Activated naive CD8-positive, alpha-beta T cell treated with anti-CD3 and anti-CD28 coated beads, Interleukin-2, amount 50 U/mL, for 24 hours (primary cell): ENCODE results near the gene PFKFB2.

Experiments used
- ATAC-seq: fragments of 150-1000 bp; cut with Tn5 transposase; one replicate; pipeline ENCODE4 v1.10.0; 2021
- DNase-seq: peaks from one replicate; pipeline ENCODE4 v3.0.0; 2021
- H3K27ac Mint-ChIP-seq: one replicate; pipeline ENCODE4 v1.8.0; 2021; ENCODE audit warnings: mild to moderate bottlenecking, mixed read lengths
- H3K27me3 Mint-ChIP-seq: one replicate; pipeline ENCODE4 v1.8.0; 2021; ENCODE audit warnings: mixed read lengths
- H3K36me3 Mint-ChIP-seq: one replicate; pipeline ENCODE4 v1.8.0; 2021; ENCODE audit warnings: low read depth, mixed read lengths
- H3K4me1 Mint-ChIP-seq: one replicate; pipeline ENCODE4 v1.8.0; 2021; ENCODE audit warnings: mixed read lengths
- H3K4me3 Mint-ChIP-seq: one replicate; pipeline ENCODE4 v1.8.0; 2021; ENCODE audit warnings: mild to moderate bottlenecking, moderate library complexity, mixed read lengths
- H3K9me3 Mint-ChIP-seq: one replicate; pipeline ENCODE4 v1.8.0; 2021; ENCODE audit warnings: mixed read lengths

PFKFB2 gene

GRCh38 chr1:207059881-207060280 is 6.8 kb downstream of the PFKFB2 start:
- Mint-ChIP-seq H3K36me3 (no peaks in the 10 kb centered on the region), H3K4me1 (no peaks in the 10 kb centered on the region), H3K9me3 (no peaks in the 10 kb centered on the region), H3K4me3 (no peak overlapping the region), H3K27me3 (no peaks in the 10 kb centered on the region), H3K27ac (no peak overlapping the region)
- no peak for DNase-seq
- ATAC-seq: no peak

GRCh38 chr1:207060596-207060995 is 7.5 kb downstream of the PFKFB2 start:
- H3K4me3 Mint-ChIP-seq: no peak overlapping the region
- H3K9me3 Mint-ChIP-seq: no peaks in the 10 kb centered on the region
- ATAC-seq (no peak), DNase-seq (no peak)
- no peaks in the 10 kb centered on the region for H3K36me3 Mint-ChIP-seq
- no peaks in the 10 kb centered on the region for H3K4me1 Mint-ChIP-seq
- H3K27me3 Mint-ChIP-seq: no peaks in the 10 kb centered on the region
- H3K27ac Mint-ChIP-seq: no peak overlapping the region

DNA sequence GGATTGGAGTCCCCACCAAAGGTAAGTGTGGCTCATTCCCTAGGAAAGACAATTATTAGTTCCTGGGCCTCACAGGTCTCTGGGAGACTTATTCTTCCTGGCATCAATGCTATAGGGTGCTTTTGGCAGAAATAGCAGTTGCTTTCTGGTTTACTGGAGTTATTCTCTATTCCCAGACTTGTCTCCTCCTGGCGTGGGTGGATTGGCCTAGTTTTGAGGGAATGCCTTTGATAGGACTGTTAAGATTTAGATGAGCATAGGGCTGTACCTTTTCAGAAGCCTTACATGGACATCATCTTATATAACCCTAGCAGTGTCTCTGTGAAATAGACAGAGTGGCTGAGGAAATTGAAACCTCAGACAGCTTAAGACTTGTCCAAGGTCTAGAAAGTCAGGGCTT is 9.0 kb downstream of the PFKFB2 start:
- no peaks in the 10 kb centered on the region for H3K36me3 Mint-ChIP-seq
- H3K4me3 Mint-ChIP-seq: no peak overlapping the region
- no peaks in the 10 kb centered on the region for H3K27me3 Mint-ChIP-seq
- no peak overlapping the region for H3K27ac Mint-ChIP-seq
- ATAC-seq: no peak
- DNase-seq: no peak
- no peaks in the 10 kb centered on the region for H3K9me3 Mint-ChIP-seq
- no peaks in the 10 kb centered on the region for H3K4me1 Mint-ChIP-seq

DNA sequence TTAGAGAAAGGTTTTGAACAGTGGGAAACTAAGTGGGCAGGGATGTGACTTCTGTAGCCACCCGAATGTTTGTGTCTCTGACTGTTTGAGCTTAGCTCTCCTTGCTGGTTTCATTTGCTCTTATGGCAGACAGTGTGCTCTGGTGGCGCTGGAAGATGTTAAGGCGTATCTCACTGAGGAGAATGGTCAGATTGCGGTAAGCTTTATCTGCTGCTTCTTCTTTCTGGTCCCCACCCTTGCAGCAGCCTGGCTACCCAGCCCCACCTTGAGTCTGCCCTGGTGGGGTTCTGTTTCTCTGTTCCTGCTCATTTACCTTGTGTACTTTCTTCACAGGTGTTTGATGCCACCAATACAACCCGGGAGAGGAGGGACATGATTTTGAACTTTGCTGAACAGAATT is 9.9 kb downstream of the PFKFB2 start:
- Mint-ChIP-seq H3K4me1 (no peaks in the 10 kb centered on the region), H3K36me3 (peaks cover 2% of the 10 kb centered on the region), H3K27ac (no peak overlapping the region), H3K27me3 (no peaks in the 10 kb centered on the region), H3K4me3 (no peak overlapping the region), H3K9me3 (no peaks in the 10 kb centered on the region)
- DNase-seq (no peak), ATAC-seq (no peak)

DNA sequence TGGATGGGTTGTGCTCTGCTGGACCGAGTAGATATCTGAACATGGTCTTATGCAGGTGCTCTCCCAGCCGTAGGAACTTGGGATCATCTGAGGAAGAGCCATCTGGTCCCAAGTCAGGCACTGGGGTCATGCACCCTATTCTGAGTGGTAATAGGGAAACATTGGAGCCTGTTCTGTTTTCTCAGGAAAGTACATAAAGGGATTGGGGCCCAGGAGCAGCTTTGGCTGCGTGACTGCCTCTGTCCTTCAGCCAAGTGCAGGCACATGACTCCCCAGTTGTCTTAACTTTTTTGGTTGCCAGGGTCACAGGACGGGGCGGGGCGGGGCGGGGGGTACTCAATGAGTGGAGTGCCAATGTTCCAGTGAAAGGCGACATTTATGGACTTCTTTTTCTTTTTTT is 11.5 kb downstream of the PFKFB2 start:
- Mint-ChIP-seq H3K36me3 (peaks cover 7% of the 10 kb centered on the region), H3K4me3 (no peak overlapping the region), H3K27ac (no peak overlapping the region), H3K27me3 (no peaks in the 10 kb centered on the region), H3K9me3 (no peaks in the 10 kb centered on the region), H3K4me1 (peaks cover 7% of the 10 kb centered on the region)
- ATAC-seq (no peak), DNase-seq (no peak)

- Mint-ChIP-seq H3K27ac (no peak overlapping the region), H3K4me3 (no peak overlapping the region), H3K27me3 (no peaks in the 10 kb centered on the region), H3K4me1 (peaks cover 29% of the 10 kb centered on the region), H3K36me3 (peaks cover 7% of the 10 kb centered on the region), H3K9me3 (no peaks in the 10 kb centered on the region)
- DNase-seq (no peak), ATAC-seq (no peak)
These were observed 14.1 kb downstream of the PFKFB2 start for GRCh38 chr1:207067185-207067584.

GRCh38 chr1:207067665-207068064 is 14.6 kb downstream of the PFKFB2 start:
- Mint-ChIP-seq H3K36me3 (peaks cover 7% of the 10 kb centered on the region), H3K27ac (no peak overlapping the region), H3K4me1 (peaks cover 29% of the 10 kb centered on the region), H3K9me3 (no peaks in the 10 kb centered on the region), H3K27me3 (no peaks in the 10 kb centered on the region), H3K4me3 (no peak overlapping the region)
- ATAC-seq: no peak
- DNase-seq: no peak

DNA sequence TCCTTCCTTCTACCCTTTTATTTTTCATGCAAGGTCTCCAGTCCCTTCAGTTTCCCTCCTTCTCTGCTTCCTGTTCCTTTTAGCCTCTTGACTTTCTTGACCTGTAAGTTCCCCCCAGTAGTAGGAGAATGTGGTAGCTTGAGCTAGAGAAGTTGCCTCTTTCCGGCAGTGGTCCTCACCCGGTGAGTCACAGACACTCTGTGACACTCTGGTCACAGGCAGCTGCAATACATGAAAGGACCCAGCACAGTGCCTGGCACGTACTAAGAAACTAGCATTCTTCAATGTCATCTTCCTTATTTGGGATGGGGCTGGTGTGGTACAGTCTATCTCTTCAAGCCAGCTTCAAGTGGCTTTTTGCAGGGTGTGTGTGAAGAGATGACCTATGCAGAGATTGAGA is 16.0 kb downstream of the PFKFB2 start:
- H3K27me3 Mint-ChIP-seq: no peaks in the 10 kb centered on the region
- H3K4me3 Mint-ChIP-seq: no peak overlapping the region
- peak overlapping the region; percentile 32 for H3K27ac Mint-ChIP-seq
- H3K9me3 Mint-ChIP-seq: no peaks in the 10 kb centered on the region
- peak; percentile 87 for ATAC-seq
- peak; percentile 29 for DNase-seq
- H3K4me1 Mint-ChIP-seq: peaks cover 29% of the 10 kb centered on the region
- H3K36me3 Mint-ChIP-seq: peaks cover 7% of the 10 kb centered on the region

DNA sequence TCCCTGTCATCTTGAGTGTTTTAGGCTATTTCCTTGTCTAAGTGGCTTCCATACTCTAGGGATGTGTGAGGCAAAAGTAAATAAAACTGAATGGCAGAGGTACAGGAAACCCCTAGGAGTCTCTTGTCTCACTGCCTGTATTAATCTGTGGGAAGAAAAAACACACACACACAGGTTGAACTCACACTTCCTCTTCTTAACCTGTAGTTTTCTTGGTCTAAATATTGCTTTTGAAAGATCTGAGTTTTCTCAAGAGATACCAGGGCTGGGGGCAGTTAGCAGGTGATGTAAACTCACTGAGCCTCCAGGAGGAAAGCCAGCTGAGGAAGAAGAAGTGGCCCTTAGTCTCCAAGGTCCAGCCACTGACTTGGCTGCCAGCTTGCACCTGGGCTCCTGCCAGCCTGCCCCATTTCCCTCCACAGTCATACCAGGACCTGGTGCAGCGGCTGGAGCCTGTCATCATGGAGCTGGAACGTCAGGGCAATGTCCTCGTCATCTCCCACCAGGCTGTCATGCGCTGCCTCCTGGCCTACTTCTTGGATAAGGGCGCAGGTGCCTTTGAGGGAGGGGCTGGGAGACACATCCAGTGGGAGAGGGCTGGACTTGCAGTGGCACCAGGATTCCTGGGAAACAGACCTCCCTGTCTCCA is 16.9 kb downstream of the PFKFB2 start:
- ATAC-seq (no peak), DNase-seq (no peak)
- Mint-ChIP-seq H3K4me1 (peaks cover 29% of the 10 kb centered on the region), H3K27me3 (no peaks in the 10 kb centered on the region), H3K9me3 (no peaks in the 10 kb centered on the region), H3K4me3 (no peak overlapping the region), H3K27ac (no peak overlapping the region), H3K36me3 (peaks cover 7% of the 10 kb centered on the region)

DNA sequence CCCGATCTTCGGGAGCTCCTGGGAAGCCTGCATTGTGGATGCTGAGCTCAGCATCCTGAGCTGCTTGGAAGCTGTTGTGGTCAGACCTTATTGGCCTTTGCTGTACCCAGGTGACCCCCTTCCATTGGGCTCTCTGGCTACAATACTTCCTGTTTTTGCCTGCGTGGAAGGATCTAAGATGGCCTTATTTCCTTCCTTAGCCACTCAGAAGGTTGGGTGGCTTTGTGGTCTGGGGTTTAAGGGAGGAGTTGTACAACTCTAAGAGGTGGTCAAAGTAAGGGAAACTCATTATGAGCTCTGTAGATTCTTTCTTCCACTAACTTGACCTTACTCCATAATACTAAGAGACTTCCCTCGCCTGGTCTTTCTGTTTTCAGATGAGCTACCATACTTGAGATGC is 17.7 kb downstream of the PFKFB2 start:
- ATAC-seq: no peak
- no peaks in the 10 kb centered on the region for H3K9me3 Mint-ChIP-seq
- H3K36me3 Mint-ChIP-seq: peaks cover 7% of the 10 kb centered on the region
- H3K27ac Mint-ChIP-seq: no peak overlapping the region
- no peak for DNase-seq
- no peak overlapping the region for H3K4me3 Mint-ChIP-seq
- no peaks in the 10 kb centered on the region for H3K27me3 Mint-ChIP-seq
- H3K4me1 Mint-ChIP-seq: peaks cover 29% of the 10 kb centered on the region

DNA sequence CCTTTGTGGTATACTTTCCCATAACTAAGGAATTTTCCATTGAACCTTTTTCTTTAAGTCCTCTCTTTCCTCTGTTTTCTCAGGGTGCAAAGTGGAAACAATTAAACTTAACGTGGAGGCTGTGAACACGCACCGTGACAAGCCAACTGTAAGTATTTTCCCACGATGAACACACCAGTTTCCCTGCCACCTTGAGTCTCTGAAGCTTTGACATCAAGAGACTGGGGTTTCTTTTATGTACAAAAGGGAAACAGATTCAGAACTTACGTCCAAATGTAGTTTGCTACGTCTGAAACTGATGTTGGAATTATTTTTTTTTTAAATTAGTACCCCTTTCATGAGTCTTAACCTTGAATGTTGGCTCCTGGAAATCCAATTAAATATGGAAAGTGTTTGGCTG is 18.4 kb downstream of the PFKFB2 start:
- no peak overlapping the region for H3K4me3 Mint-ChIP-seq
- H3K9me3 Mint-ChIP-seq: no peaks in the 10 kb centered on the region
- no peak for DNase-seq
- H3K36me3 Mint-ChIP-seq: peaks cover 7% of the 10 kb centered on the region
- H3K27ac Mint-ChIP-seq: no peak overlapping the region
- no peaks in the 10 kb centered on the region for H3K27me3 Mint-ChIP-seq
- no peak for ATAC-seq
- peaks cover 29% of the 10 kb centered on the region for H3K4me1 Mint-ChIP-seq

GRCh38 chr1:207072233-207072632 is 19.2 kb downstream of the PFKFB2 start:
- Mint-ChIP-seq H3K4me3 (no peak overlapping the region), H3K4me1 (peaks cover 29% of the 10 kb centered on the region), H3K27ac (no peak overlapping the region), H3K9me3 (no peaks in the 10 kb centered on the region), H3K36me3 (peaks cover 7% of the 10 kb centered on the region), H3K27me3 (no peaks in the 10 kb centered on the region)
- no peak for ATAC-seq
- DNase-seq: no peak

GRCh38 chr1:207073906-207074820 is 21.1 kb downstream of the PFKFB2 start:
- H3K4me1 Mint-ChIP-seq: peaks cover 26% of the 10 kb centered on the region
- no peaks in the 10 kb centered on the region for H3K27me3 Mint-ChIP-seq
- DNase-seq (no peak), ATAC-seq (no peak)
- peaks cover 3% of the 10 kb centered on the region for H3K36me3 Mint-ChIP-seq
- no peak overlapping the region for H3K27ac Mint-ChIP-seq
- H3K4me3 Mint-ChIP-seq: no peak overlapping the region
- no peaks in the 10 kb centered on the region for H3K9me3 Mint-ChIP-seq

GRCh38 chr1:207076181-207076955 is 23.3 kb downstream of the PFKFB2 start:
- Mint-ChIP-seq H3K4me3 (no peak overlapping the region), H3K27me3 (no peaks in the 10 kb centered on the region), H3K4me1 (peaks cover 6% of the 10 kb centered on the region), H3K27ac (no peak overlapping the region), H3K9me3 (no peaks in the 10 kb centered on the region), H3K36me3 (no peaks in the 10 kb centered on the region)
- ATAC-seq: no peak
- DNase-seq: no peak

- no peak overlapping the region for H3K4me3 Mint-ChIP-seq
- no peaks in the 10 kb centered on the region for H3K36me3 Mint-ChIP-seq
- DNase-seq: no peak
- no peaks in the 10 kb centered on the region for H3K27me3 Mint-ChIP-seq
- no peaks in the 10 kb centered on the region for H3K9me3 Mint-ChIP-seq
- no peak overlapping the region for H3K27ac Mint-ChIP-seq
- no peaks in the 10 kb centered on the region for H3K4me1 Mint-ChIP-seq
- ATAC-seq: no peak
These were observed 23.9 kb downstream of the PFKFB2 start for GRCh38 chr1:207077012-207077411.
